Large intestine (tissue), 12 donors: ENCODE measurements around the gene TRMT2B. TPM values are rescaled to one million over a fixed set of nuclear protein-coding genes. Genes with fewer than 3 reads are reported as not detected.

Experiments
- DNase-seq, 2 donors: peaks; one replicate each; pipeline versions ENCODE4 v3.0.0 to v3.0.0-alpha.2; 2013
- H3K27ac ChIP-seq: one replicate; pipeline ENCODE4 v1.5.1; 2013; ENCODE audit warnings: low read length
- H3K27me3 ChIP-seq: 2 replicates; pipeline ENCODE4 v1.6.1; 2013; ENCODE audit warnings: low read length; ENCODE audit not compliant: control insufficient read depth, insufficient read depth
- H3K36me3 ChIP-seq: 2 replicates; pipeline ENCODE4 v1.6.1; 2013; ENCODE audit warnings: low read length; ENCODE audit not compliant: control insufficient read depth, insufficient read depth
- H3K4me1 ChIP-seq: one replicate; pipeline ENCODE4 v1.6.1; 2013; ENCODE audit warnings: low read length; ENCODE audit not compliant: control insufficient read depth, insufficient read depth
- H3K4me3 ChIP-seq: one replicate; pipeline ENCODE4 v1.5.1; 2013; ENCODE audit warnings: low read length
- H3K9me3 ChIP-seq: one replicate; pipeline ENCODE4 v1.6.1; 2013; ENCODE audit warnings: mild to moderate bottlenecking, low read depth, low read length, moderate library complexity; ENCODE audit not compliant: control insufficient read depth
- WGBS: methylation state at CpG from one replicate; pipeline ENCODE4 v1.1.5; 2013; ENCODE audit warnings: low lambda C conversion rate; ENCODE audit not compliant: insufficient coverage; 5-methylcytosine and 5-hydroxymethylcytosine counted together
- long read RNA-seq, 11 donors: transcript quantifications; one replicate each; lab custom pipeline, GENCODE V29; 2026
- polyA plus RNA-seq: library from polyadenylated mRNA; unstranded; fragments of 120-200 nt; gene quantifications from one replicate; pipeline ENCODE4 v1.2.1, GENCODE V29; 2013

The TRMT2B gene, protein sequence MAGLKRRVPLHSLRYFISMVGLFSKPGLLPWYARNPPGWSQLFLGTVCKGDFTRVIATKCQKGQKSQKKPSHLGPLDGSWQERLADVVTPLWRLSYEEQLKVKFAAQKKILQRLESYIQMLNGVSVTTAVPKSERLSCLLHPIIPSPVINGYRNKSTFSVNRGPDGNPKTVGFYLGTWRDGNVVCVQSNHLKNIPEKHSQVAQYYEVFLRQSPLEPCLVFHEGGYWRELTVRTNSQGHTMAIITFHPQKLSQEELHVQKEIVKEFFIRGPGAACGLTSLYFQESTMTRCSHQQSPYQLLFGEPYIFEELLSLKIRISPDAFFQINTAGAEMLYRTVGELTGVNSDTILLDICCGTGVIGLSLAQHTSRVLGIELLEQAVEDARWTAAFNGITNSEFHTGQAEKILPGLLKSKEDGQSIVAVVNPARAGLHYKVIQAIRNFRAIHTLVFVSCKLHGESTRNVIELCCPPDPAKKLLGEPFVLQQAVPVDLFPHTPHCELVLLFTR
- polyA plus RNA-seq, result 14.4 TPM
- long read RNA-seq, donor 1, result 0 reads
- long read RNA-seq, donor 2, partial matches to known transcripts, result 0 of 1 reads
- long read RNA-seq, donor 2, other reads (novel, unspliced or antisense), result 0 of 1 reads
- long read RNA-seq, donor 3, result 0 reads
- long read RNA-seq, donor 4, result 0 reads
- long read RNA-seq, donor 5, partial matches to known transcripts, result 0 of 1 reads
- long read RNA-seq, donor 5, other reads (novel, unspliced or antisense), result 0 of 1 reads
- long read RNA-seq, donor 6, result 0 reads
- long read RNA-seq, donor 7, result 0 reads
- long read RNA-seq, donor 8, result 0 reads
- long read RNA-seq, donor 9, result 0 reads
- long read RNA-seq, donor 10, result 0 reads
- long read RNA-seq, donor 11, result 0 reads

DNA sequence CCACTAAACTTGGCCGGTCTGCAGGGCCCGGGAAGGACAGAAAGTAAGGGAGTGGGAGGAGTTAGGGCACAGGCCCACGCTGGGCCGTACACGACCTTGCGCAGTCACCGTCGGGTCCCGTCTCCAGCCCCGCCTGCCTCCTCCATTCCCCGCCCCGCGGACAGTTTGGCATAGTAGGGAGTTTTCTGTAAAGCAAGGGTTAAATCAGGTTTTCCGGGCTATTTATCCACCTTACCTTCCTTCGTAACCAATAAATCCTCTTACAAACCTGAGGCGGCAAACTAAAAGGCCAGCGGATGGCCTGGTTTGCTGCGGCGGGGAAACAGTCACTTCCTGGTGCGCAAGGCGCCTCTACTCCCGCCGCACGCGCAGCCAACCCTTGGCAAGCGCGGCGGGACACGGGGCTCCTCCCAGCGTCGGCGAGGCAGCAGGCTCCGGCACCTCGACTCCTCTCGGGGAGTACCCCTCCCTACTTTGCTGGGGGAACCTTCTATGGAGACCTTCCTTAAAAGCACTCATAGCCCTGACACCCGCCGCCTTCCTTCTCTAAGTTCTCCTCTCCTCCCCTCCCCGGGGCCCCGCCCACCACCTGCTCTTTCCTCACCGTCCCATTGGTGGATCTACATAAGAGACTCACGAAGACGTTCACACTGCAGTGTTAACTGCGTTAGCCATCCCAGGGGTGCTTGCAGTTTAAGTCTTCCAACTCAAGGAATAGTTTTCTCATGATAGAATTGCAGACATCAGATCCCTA, at the start of gene TRMT2B:
Gene TRMT2B (minus strand): TSS at position 563 of the 754 bp plus-strand sequence. CDS start 9,822 bp downstream, outside the sequence.
- DNase-seq, result peak; percentile 56 to 87
- Histone ChIP-seq H3K36me3 (no peaks in the 10 kb centered on the region), H3K4me3 (peak within 1 kb of the TSS; percentile 79), H3K4me1 (peaks cover 3% of the 10 kb centered on the region), H3K9me3 (no peaks in the 10 kb centered on the region), H3K27me3 (no peaks in the 10 kb centered on the region), H3K27ac (peak within 1 kb of the TSS; percentile 90)
- no CpG with 5 or more reads among the region's 43 CpGs for WGBS

GRCh38 chrX:101097546-101098453, 45.9 kb upstream of the TRMT2B start, which contains the start of gene CENPI:
CENPI (plus strand) TSS chrX:101098204; CDS start chrX:101101071, 2,867 bp downstream.
- Histone ChIP-seq H3K4me1 (no peaks in the 10 kb centered on the region), H3K27ac (peak within 1 kb of the TSS; percentile 62), H3K9me3 (no peaks in the 10 kb centered on the region), H3K36me3 (no peaks in the 10 kb centered on the region), H3K4me3 (peak within 1 kb of the TSS; percentile 65), H3K27me3 (no peaks in the 10 kb centered on the region)
- DNase-seq, result peak; percentile 91 to 95
- no CpG with 5 or more reads among the region's 48 CpGs for WGBS

DNA sequence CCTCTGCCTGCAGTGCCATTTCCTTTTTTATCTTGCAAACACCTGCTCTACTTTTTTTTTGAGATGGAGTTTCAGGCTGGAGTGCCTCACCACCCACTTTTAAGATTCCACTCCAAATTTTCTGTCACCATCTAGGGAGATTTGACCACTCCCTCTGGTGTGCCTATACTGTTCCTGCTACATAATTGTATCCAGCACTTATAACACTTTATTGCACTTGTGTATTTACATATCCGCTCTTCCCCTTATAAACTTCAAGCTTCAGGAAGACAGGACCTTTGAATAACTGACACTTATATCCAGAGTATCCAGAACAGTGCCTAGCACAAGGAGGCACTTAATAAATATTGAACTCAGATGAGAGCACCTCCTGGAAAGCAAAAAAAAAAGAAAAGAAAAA, 39.9 kb upstream of the TRMT2B start:
- Histone ChIP-seq H3K27me3 (no peaks in the 10 kb centered on the region), H3K4me3 (no peak overlapping the region), H3K4me1 (no peaks in the 10 kb centered on the region), H3K9me3 (no peaks in the 10 kb centered on the region), H3K36me3 (no peaks in the 10 kb centered on the region), H3K27ac (no peak overlapping the region)
- no peak for DNase-seq
- no CpG with 5 or more reads among the region's 1 CpG for WGBS

DNA sequence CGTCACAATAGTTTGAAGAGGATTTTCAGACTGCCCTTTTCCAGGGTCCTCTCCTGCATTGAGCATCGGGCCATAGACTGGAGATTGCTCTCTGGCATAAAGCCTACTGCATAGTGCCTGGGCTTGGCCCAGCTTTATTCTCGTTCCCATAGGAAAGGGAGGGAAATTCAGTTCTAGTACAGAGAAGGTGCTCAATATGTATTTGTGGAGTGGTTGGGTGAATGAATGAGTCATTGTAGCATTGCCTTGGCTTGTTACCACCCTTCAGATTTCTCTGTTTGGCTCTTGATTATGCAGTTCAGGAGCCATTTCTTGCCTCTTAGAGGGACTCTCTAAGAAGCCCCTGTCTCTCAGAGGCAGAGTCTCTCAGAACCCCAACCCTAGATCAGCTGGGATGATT, 29.3 kb upstream of the TRMT2B start:
- Histone ChIP-seq H3K27ac (no peak overlapping the region), H3K9me3 (no peaks in the 10 kb centered on the region), H3K36me3 (no peaks in the 10 kb centered on the region), H3K4me3 (no peak overlapping the region), H3K27me3 (no peaks in the 10 kb centered on the region), H3K4me1 (no peaks in the 10 kb centered on the region)
- no CpG with 5 or more reads among the region's 3 CpGs for WGBS
- DNase-seq, result no peak

- H3K27me3 ChIP-seq, result no peaks in the 10 kb centered on the region
- H3K27ac ChIP-seq, result no peak overlapping the region
- no peaks in the 10 kb centered on the region for H3K9me3 ChIP-seq
- DNase-seq, result no peak
- WGBS, result no CpG with 5 or more reads among the region's 3 CpGs
- H3K4me3 ChIP-seq, result no peak overlapping the region
- H3K4me1 ChIP-seq, result no peaks in the 10 kb centered on the region
- no peaks in the 10 kb centered on the region for H3K36me3 ChIP-seq
Observed at GRCh38 chrX:101080326-101081124, 28.6 kb upstream of the TRMT2B start.

DNA sequence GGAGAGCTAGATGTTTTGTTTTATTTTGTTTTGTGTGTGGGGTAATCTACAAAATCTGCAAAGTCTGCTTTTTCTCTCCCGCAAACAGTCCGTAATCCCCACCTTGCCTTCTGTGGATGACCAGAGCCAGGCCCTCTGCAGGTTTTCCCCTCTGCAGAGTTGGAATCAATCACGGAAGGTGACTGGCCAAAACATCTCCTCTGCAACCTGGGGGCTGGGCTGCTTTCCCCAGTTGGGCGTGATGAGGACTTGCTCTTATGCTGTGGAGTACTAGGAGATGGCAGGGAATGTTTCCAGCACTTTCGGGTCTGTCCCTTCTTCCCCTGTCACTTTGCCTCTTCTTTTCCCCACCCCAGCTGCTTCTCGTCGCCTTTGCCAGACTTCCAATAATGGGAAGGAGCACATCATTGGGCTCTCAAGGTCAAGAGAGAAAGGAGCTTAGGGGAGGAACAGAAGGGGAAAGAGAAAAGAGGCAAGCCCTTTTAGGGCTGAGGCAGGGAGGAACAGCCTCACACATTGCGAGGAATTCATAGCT, 27.9 kb upstream of the TRMT2B start:
- Histone ChIP-seq H3K27ac (no peak overlapping the region), H3K27me3 (no peaks in the 10 kb centered on the region), H3K4me1 (no peaks in the 10 kb centered on the region), H3K4me3 (peak overlapping the region; percentile 45), H3K9me3 (no peaks in the 10 kb centered on the region), H3K36me3 (no peaks in the 10 kb centered on the region)
- no CpG with 5 or more reads among the region's 8 CpGs for WGBS
- no peak for DNase-seq

- Histone ChIP-seq H3K9me3 (no peaks in the 10 kb centered on the region), H3K27ac (no peak within 1 kb of the TSS), H3K4me1 (no peaks in the 10 kb centered on the region), H3K4me3 (peak within 1 kb of the TSS; percentile 45), H3K36me3 (no peaks in the 10 kb centered on the region), H3K27me3 (no peaks in the 10 kb centered on the region)
- peak; percentile 4 to 24 for DNase-seq
- WGBS, result no CpG with 5 or more reads among the region's 23 CpGs
Observed at GRCh38 chrX:101078716-101079598, 27.0 kb upstream of the TRMT2B start, which contains the start of gene TMEM35A. TMEM35A (plus strand) TSS chrX:101078879; CDS start chrX:101079003, 124 bp downstream.

GRCh38 chrX:101071582-101071981, 19.7 kb upstream of the TRMT2B start:
- Histone ChIP-seq H3K9me3 (no peaks in the 10 kb centered on the region), H3K27me3 (no peaks in the 10 kb centered on the region), H3K36me3 (no peaks in the 10 kb centered on the region), H3K4me1 (no peaks in the 10 kb centered on the region), H3K27ac (no peak overlapping the region), H3K4me3 (no peak overlapping the region)
- no peak for DNase-seq
- no CpG with 5 or more reads among the region's 3 CpGs for WGBS
